Fibroblast of skin of left biceps (primary cell): ENCODE results near the gene WNT6.

Experiments used
- DNase-seq, 2 experiments: peaks; one replicate each; pipeline ENCODE4 v3.0.0-alpha.2; 2013; ENCODE audit warnings: low read depth in 2 of 2

The WNT6 gene

GRCh38 chr2:218877891-218878290 lies 18.3 kb downstream of the WNT6 start:
- no peak for DNase-seq

- DNase-seq, result no peak
These were observed 18.9 kb downstream of the WNT6 start for GRCh38 chr2:218878486-218878885.

GRCh38 chr2:218878926-218879761 lies 19.5 kb downstream of the WNT6 start:
- no peak for DNase-seq

DNA sequence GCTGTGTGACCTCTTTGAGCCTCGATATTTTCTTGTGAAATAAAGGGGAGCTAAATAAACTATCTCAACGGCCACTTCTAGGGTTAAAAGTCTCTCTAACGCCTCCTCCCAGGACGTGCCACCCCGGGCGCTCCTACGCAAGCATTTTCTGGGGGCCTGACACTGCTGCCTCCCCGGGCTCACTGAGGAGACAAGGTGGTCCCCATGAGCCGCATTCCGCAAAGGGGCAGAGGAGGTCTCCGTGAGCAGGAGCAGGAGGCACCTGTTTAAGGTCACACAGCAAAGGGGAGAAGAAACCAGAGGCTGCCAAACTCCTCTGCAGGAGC lies 20.1 kb downstream of the WNT6 start:
- DNase-seq, result no peak

GRCh38 chr2:218880102-218880858 lies 20.7 kb downstream of the WNT6 start, which contains the start of gene WNT10A:
Gene WNT10A, plus strand, starts transcription at chr2:218880852. Its CDS starts 144 bp downstream, at chr2:218880996.
- no peak for DNase-seq

DNA sequence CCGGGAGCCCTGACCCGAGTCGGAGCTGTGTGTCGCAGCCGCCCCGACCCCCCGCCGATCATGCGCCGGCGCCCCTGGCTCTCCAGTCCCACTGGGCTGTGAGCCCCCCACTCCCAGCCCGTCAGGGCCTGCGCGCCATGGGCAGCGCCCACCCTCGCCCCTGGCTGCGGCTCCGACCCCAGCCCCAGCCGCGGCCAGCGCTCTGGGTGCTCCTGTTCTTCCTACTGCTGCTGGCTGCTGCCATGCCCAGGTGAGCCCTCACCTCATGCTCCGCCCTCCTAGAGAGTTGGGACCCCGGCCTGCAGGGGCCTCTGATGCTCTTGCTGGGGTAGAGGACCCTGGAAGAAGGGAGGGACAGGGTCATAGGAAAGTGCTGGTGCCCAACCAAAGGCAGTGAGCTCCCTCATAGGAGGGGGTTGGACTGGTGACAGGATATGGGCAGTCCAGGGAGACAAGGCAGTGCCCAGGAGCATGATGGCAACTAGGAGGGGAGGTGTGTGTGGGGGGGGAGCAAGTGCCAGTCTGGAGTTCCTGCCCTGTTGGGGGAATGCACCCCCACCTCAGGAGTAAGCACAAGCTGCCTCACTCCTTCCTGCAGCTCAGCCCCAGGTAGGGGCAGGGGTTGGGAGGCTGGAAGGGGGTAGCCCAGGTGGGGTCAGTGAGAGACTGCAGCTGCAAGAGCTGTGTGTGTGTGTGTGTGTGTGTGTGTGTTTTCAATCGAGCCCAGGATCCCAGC lies 21.4 kb downstream of the WNT6 start:
- DNase-seq, result no peak

DNA sequence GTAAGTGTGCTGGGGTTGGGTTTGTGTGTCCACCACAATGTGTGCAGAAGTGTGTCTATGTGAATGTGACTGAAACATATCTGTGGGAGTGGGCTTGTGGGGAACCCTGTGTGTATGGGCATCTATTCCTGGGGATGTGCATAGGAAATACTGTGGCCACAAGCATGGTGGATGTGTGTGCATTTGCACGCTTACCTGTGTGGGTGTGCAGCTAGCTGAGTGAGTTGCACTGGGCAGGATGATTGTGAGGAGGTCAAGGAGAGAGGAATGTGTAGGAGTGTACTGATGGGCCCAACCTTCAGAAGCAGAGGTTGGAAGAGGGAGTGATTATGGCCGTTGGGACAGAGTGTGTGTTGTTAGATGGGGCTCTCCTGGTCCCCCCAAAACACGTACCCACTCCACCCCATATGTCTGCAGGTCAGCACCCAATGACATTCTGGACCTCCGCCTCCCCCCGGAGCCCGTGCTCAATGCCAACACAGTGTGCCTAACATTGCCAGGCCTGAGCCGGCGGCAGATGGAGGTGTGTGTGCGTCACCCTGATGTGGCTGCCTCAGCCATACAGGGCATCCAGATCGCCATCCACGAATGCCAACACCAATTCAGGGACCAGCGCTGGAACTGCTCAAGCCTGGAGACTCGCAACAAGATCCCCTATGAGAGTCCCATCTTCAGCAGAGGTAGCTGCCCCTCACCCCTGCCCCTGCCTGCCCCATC lies 22.3 kb downstream of the WNT6 start:
- no peak for DNase-seq

GRCh38 chr2:218882461-218882816 lies 22.8 kb downstream of the WNT6 start:
- no peak for DNase-seq

GRCh38 chr2:218882866-218883366 lies 23.3 kb downstream of the WNT6 start:
- DNase-seq, result no peak

DNA sequence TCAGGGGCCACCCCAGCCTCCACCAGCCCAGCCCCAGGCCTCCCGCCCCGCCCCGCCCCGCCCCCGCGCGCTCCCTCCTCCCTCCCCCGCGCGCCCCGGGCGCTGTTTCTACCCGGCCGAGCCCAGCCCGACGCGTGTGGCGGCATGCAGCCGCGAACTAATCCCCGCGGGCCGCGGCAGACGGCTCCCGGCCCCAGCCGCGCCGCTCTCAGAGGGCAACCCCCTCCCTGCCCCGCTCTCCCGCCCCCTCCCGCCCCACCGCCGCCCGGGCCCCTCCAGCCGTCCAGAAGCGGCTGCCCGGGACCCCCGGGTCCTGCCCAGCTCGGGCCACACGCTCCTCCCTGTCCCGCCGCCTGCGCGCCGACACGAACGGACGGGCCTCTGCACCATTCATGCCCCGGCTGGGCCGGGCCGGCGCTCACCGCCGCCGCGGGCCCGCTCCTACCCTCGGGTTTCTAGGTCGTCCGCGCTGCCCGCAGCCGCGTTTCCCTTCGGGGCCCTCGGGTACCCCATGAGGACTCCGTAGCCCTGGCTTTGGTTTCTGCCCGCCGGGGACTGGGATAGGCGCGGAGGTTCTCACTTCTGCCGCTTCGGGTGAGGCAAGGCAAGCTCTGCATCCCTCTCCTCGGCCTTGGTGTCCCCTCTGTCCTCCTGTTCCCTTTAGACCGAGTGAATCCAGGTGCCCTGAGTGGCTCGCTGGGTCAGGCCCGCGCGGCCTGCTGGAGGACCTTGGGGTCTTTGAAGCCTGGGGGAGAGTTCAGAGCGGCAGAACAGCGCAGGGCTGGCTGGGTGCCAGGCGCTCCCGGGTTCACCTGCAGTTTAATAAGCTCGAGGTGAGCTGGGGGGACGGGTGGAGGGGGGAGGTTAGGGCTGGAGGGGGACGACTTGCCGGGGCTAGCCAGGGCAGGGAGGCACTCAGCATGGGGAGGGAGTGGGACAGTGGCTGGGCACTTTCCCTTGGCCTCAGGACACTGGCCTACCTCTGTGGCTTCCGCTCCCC lies 24.2 kb downstream of the WNT6 start:
- no peak for DNase-seq

DNA sequence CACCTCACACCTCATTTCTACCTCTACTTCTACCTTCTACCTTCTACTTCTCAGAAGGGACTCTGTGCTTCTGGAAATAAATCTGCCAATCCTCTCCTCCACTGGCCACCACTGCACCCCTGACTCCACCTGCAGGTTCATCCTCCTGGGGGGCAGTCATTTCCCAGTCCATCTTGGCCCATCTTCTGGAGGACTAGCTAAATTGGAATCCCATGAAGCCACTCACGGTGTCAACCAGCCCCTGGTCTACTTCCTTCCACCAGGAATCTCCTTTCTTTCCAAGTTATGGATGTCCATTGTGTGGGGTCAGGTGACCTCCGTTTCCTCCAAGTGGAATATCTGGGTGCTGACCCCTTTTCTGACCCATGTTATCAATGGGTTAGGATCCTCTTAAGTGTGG lies 24.9 kb downstream of the WNT6 start:
- no peak for DNase-seq

DNA sequence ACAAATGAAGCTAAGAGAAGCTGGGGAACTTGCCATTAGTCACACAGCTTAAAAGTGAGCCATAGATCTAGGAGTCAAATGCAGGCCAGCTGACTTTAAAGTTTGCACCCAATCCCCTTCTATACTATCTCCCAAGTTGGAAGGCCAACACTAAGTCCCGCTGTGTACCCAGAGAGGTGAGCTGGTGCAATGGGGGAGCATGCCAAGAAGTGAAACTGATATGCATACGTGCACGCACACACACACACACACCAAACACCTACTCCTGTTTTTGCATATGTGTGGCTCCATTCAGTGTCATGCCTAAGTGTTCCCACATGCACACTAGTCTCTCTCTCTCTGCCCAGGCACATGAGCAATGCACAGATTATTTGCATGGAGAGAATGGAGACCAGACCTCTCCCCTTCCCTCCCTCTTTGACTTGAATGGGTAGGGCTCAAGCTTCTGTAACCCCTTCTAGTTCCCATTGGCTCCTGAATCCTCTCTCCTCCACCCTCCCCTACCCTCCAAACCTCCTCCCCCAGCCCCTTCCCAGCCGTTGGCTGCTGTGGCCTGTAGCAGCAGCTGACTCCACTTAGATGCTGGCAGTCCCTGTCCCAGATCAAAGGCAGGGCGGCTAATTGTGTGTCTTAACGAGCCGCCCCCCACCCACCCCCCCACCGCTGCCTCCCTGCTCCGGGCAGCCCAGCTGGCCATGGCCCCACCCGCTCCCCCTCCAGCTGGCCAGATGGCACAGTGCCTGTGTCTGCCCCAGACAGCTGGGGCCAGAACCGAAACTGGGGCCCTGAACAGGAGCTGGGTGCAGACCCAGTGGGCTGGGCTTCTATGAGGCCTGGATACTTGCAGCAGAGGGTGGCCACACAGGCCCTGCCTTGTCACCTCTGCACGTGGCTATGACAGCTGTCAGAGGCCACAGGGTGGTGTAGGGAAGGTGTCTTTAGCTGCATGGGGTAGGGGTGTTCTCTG lies 26.7 kb downstream of the WNT6 start:
- DNase-seq, result no peak

DNA sequence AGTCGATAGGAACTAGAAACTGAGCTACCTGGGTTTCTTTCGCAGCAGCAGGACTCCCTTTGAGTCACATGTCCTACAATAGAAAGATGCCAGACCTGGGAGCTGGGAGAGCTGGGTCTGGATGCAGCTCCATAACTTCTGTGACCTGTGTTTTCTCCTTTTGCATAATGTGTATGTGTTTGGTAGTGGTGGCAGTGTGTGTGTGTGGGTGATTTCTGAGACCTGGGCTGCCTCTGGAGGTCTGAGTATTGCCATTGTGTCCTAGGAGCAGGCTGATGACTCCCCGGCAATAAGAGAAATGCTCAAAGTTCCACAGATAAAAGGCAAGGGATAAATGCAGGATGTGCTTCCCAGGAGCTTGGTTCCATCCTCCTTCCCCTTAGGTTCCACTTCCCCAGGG lies 27.5 kb downstream of the WNT6 start:
- no peak for DNase-seq

DNA sequence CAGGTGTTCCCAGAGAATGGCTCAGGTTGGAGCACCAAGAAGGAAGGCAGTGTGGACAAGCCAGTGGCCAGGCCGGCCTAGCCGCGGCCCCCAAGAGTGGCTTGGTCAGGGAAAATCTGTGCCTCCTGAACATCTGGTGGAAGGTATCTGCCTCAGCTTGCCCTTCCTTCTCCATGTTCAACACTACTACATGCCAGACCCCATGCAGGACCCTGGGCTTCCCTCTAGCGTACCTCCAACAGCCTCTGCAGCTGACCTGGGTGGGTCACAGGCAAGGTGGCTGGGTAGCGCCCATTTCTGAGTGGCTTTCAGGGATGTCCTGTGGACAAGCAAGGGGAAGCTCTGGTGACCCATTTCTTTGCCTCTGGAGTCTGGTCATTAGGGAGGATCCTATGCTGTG lies 28.7 kb downstream of the WNT6 start:
- DNase-seq, result no peak

DNA sequence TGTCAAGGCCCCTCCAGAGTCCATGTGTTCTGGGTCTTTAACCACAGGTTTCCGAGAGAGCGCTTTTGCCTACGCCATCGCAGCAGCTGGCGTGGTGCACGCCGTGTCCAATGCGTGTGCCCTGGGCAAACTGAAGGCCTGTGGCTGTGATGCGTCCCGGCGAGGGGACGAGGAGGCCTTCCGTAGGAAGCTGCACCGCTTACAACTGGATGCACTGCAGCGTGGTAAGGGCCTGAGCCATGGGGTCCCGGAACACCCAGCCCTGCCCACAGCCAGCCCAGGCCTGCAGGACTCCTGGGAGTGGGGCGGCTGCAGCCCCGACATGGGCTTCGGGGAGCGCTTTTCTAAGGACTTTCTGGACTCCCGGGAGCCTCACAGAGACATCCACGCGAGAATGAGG lies 30.3 kb downstream of the WNT6 start:
- DNase-seq, result no peak

- DNase-seq, result no peak
These were observed 30.8 kb downstream of the WNT6 start for GRCh38 chr2:218890369-218890768.

GRCh38 chr2:218891275-218892135 lies 31.9 kb downstream of the WNT6 start:
- DNase-seq, result no peak

GRCh38 chr2:218892693-218893348 lies 33.2 kb downstream of the WNT6 start:
- no peak for DNase-seq
